IMR-90 (cell line): Measurements from ENCODE around the gene UBA52.
"Not testable (repeated sequence)": the region's sequence is repeated elsewhere in the genome, so short reads cannot be mapped to it uniquely, and the experiment has no call there.

Source experiments
- CEBPB ChIP-seq: IDR thresholded peaks from 2 replicates; pipeline ENCODE4 v1.6.1; 2012; ENCODE audit warnings: low read depth, low read length, improper control_type of control experiment
- POLR2A ChIP-seq: IDR thresholded peaks from 2 replicates; pipeline ENCODE4 v1.6.1; 2012; ENCODE audit warnings: mild to moderate bottlenecking, low read depth, low read length
- RFX5 ChIP-seq: IDR thresholded peaks from 2 replicates; pipeline ENCODE4 v1.8.0; 2012; ENCODE audit warnings: low read depth, mild to moderate bottlenecking, low read length, moderate library complexity
- TF ChIP-seq, protein P1 (sequence below): conservative IDR thresholded peaks from 2 replicates; pipeline ENCODE4 v1.5.1; 2012; ENCODE audit warnings: mild to moderate bottlenecking, low read depth, low read length, improper control_type of control experiment

DNA sequence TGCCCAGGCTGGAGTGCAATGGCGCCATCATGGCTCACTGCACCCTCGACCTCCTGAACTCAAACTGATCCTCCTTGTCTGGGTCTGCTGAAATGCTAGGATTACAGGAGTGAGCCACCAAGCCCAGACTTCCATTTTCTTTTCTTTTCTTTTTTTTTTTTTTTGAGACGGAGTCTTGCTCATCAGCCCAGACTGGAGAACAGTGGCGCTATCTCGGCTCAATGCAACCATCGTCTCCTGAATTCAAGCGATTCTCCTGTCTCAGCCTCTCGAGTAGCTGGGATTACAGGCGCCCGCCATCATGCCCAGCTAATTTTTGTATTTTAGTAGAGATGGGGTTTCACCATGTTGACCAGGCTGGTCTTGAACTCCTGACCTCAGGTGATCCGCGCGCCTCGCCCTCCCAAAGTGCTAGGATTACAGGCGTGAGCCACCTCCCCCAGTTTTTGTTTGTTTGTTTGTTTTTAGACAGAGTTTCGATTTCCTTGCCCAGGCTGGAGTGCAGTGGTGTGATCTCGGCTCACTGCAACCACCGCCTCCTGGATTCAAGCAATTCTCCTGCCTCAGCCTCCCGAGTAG, 48.7 kb upstream of the UBA52 start:
- TF ChIP-seq, protein P1, sequence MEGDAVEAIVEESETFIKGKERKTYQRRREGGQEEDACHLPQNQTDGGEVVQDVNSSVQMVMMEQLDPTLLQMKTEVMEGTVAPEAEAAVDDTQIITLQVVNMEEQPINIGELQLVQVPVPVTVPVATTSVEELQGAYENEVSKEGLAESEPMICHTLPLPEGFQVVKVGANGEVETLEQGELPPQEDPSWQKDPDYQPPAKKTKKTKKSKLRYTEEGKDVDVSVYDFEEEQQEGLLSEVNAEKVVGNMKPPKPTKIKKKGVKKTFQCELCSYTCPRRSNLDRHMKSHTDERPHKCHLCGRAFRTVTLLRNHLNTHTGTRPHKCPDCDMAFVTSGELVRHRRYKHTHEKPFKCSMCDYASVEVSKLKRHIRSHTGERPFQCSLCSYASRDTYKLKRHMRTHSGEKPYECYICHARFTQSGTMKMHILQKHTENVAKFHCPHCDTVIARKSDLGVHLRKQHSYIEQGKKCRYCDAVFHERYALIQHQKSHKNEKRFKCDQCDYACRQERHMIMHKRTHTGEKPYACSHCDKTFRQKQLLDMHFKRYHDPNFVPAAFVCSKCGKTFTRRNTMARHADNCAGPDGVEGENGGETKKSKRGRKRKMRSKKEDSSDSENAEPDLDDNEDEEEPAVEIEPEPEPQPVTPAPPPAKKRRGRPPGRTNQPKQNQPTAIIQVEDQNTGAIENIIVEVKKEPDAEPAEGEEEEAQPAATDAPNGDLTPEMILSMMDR = not testable (repeated sequence)
- TF ChIP-seq CEBPB, RFX5, POLR2A: not testable (repeated sequence)
